ENCODE measurements around the gene ZNG1F.
"Not testable (repeated sequence)": the region's sequence is repeated elsewhere in the genome, so short reads cannot be mapped to it uniquely, and the experiment has no call there.

DNA sequence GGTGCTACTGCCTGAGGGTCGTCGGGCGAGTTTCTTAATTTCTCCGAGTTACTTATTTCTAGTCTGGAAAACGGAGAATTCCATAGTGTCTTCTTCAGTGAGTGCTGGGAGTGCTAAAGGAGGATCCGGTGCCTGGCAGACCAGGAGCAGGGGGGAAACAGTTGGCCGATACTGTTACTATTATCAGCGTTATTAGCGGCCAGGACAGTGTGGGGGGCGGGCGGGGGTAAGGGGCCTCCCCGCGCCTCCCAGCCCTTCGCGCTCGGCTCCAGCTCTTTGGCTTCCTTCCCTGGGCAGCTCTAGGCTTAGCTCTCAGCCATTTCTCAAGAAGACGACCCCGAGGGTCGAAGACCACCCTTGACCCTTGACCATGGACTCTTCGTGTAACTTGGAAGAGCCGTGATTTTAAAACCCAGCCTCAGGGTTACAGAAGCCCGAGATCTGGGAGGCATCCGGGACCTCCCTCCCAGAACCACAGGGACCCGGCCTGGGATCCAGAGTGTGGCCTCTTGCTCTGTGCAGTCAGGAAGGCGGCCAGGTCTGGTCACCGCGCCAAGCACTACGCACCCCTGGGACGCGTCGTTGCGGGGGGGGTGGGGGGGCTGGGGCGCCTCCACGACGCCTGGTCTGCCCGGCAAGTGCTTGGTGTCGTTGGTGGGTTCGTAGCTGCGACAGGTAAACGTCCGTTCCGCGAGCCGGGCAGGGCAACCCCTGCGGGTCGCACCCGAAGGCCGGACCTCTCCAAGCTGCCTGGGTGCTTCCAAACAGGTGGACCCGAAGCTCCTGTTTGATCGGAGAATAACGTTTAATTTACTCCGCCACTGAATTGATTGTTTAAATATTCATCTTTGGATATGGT, 64.6 kb downstream of the ZNG1F start:
- not testable (repeated sequence) for TF ChIP-seq FOXA3 (CRISPR knock-in tag; conservative IDR thresholded peaks at IDR 0.05 in 1 of 2, IDR thresholded peaks at IDR 0.05 in 1 of 2); POLR2A (conservative IDR thresholded peaks at IDR 0.05); YY1 (IDR thresholded peaks at IDR 0.05; ENCODE audit: borderline replicate concordance in 1 of 3, control insufficient read depth in 1 of 3, extremely low read depth in 1 of 3, insufficient read depth in 3 of 3, insufficient read length in 1 of 3, insufficient replicate concordance in 2 of 3, low read depth in 1 of 3, low read length in 2 of 3); SIN3A (IDR thresholded peaks at IDR 0.05; ENCODE audit: borderline replicate concordance in 2 of 2, control insufficient read depth in 1 of 2, low read depth in 2 of 2, low read length in 2 of 2); ARHGAP35 (IDR thresholded peaks at IDR 0.05; ENCODE audit: partially characterized antibody); ILF3 (IDR thresholded peaks at IDR 0.05; ENCODE audit: borderline replicate concordance); SNIP1 (IDR thresholded peaks at IDR 0.05; ENCODE audit: low read depth); FOXK2 (conservative IDR thresholded peaks at IDR 0.05 in 1 of 2, IDR thresholded peaks at IDR 0.05 in 1 of 2; ENCODE audit: low read depth in 2 of 2); HDAC8 (tag; IDR thresholded peaks at IDR 0.05)
- TF ChIP-seq, protein P1, sequence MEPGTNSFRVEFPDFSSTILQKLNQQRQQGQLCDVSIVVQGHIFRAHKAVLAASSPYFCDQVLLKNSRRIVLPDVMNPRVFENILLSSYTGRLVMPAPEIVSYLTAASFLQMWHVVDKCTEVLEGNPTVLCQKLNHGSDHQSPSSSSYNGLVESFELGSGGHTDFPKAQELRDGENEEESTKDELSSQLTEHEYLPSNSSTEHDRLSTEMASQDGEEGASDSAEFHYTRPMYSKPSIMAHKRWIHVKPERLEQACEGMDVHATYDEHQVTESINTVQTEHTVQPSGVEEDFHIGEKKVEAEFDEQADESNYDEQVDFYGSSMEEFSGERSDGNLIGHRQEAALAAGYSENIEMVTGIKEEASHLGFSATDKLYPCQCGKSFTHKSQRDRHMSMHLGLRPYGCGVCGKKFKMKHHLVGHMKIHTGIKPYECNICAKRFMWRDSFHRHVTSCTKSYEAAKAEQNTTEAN (CRISPR knock-in tag; IDR thresholded peaks at IDR 0.05): not testable (repeated sequence)
- TF ChIP-seq, protein P2, sequence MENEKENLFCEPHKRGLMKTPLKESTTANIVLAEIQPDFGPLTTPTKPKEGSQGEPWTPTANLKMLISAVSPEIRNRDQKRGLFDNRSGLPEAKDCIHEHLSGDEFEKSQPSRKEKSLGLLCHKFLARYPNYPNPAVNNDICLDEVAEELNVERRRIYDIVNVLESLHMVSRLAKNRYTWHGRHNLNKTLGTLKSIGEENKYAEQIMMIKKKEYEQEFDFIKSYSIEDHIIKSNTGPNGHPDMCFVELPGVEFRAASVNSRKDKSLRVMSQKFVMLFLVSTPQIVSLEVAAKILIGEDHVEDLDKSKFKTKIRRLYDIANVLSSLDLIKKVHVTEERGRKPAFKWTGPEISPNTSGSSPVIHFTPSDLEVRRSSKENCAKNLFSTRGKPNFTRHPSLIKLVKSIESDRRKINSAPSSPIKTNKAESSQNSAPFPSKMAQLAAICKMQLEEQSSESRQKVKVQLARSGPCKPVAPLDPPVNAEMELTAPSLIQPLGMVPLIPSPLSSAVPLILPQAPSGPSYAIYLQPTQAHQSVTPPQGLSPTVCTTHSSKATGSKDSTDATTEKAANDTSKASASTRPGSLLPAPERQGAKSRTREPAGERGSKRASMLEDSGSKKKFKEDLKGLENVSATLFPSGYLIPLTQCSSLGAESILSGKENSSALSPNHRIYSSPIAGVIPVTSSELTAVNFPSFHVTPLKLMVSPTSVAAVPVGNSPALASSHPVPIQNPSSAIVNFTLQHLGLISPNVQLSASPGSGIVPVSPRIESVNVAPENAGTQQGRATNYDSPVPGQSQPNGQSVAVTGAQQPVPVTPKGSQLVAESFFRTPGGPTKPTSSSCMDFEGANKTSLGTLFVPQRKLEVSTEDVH (IDR thresholded peaks at IDR 0.05; ENCODE audit: low read depth, partially characterized antibody): not testable (repeated sequence)
- TF ChIP-seq, protein P3, sequence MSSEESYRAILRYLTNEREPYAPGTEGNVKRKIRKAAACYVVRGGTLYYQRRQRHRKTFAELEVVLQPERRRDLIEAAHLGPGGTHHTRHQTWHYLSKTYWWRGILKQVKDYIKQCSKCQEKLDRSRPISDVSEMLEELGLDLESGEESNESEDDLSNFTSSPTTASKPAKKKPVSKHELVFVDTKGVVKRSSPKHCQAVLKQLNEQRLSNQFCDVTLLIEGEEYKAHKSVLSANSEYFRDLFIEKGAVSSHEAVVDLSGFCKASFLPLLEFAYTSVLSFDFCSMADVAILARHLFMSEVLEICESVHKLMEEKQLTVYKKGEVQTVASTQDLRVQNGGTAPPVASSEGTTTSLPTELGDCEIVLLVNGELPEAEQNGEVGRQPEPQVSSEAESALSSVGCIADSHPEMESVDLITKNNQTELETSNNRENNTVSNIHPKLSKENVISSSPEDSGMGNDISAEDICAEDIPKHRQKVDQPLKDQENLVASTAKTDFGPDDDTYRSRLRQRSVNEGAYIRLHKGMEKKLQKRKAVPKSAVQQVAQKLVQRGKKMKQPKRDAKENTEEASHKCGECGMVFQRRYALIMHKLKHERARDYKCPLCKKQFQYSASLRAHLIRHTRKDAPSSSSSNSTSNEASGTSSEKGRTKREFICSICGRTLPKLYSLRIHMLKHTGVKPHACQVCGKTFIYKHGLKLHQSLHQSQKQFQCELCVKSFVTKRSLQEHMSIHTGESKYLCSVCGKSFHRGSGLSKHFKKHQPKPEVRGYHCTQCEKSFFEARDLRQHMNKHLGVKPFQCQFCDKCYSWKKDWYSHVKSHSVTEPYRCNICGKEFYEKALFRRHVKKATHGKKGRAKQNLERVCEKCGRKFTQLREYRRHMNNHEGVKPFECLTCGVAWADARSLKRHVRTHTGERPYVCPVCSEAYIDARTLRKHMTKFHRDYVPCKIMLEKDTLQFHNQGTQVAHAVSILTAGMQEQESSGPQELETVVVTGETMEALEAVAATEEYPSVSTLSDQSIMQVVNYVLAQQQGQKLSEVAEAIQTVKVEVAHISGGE (CRISPR knock-in tag; IDR thresholded peaks at IDR 0.05): not testable (repeated sequence)
- TF ChIP-seq, protein P4, sequence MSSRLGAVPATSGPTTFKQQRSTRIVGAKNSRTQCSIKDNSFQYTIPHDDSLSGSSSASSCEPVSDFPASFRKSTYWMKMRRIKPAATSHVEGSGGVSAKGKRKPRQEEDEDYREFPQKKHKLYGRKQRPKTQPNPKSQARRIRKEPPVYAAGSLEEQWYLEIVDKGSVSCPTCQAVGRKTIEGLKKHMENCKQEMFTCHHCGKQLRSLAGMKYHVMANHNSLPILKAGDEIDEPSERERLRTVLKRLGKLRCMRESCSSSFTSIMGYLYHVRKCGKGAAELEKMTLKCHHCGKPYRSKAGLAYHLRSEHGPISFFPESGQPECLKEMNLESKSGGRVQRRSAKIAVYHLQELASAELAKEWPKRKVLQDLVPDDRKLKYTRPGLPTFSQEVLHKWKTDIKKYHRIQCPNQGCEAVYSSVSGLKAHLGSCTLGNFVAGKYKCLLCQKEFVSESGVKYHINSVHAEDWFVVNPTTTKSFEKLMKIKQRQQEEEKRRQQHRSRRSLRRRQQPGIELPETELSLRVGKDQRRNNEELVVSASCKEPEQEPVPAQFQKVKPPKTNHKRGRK (tag; IDR thresholded peaks at IDR 0.05): not testable (repeated sequence)
- TF ChIP-seq, protein P5, sequence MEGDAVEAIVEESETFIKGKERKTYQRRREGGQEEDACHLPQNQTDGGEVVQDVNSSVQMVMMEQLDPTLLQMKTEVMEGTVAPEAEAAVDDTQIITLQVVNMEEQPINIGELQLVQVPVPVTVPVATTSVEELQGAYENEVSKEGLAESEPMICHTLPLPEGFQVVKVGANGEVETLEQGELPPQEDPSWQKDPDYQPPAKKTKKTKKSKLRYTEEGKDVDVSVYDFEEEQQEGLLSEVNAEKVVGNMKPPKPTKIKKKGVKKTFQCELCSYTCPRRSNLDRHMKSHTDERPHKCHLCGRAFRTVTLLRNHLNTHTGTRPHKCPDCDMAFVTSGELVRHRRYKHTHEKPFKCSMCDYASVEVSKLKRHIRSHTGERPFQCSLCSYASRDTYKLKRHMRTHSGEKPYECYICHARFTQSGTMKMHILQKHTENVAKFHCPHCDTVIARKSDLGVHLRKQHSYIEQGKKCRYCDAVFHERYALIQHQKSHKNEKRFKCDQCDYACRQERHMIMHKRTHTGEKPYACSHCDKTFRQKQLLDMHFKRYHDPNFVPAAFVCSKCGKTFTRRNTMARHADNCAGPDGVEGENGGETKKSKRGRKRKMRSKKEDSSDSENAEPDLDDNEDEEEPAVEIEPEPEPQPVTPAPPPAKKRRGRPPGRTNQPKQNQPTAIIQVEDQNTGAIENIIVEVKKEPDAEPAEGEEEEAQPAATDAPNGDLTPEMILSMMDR (IDR thresholded peaks at IDR 0.05 in 2 of 3, conservative IDR thresholded peaks at IDR 0.05 in 1 of 3; ENCODE audit: insufficient read depth in 2 of 3, low read depth in 1 of 3, low read length in 3 of 3): not testable (repeated sequence)

Data from K562 (cell line).